A549 (cell line): ENCODE data around the gene PAFAH1B2. TPM values are rescaled to one million over a fixed set of nuclear protein-coding genes. Genes with fewer than 3 reads are reported as not detected.
A peak's percentile ranks its signal among the peaks of the same experiment; 100 is the strongest.

Experiments
- ATAC-seq, 2 experiments: fragments of 200-7000 bp in 1 of 2; fragments of >200 bp in 1 of 2; cut with Nextera tagmentation in 1 of 2; cut with Tn5 transposase in 1 of 2; 3 replicates each; pipeline versions ENCODE4 v1.8.0 to v1.9.1; 2018 to 2020; ENCODE audit warnings: mild to moderate bottlenecking in 1 of 2, moderate library complexity in 1 of 2
- CTCF ChIA-PET: fragments of 300-600 bp; sonication (Branson Sonifier 250); formaldehyde crosslinking; extraction: SDS; loops from one replicate; lab custom pipeline; 2021; ENCODE audit warnings: antibody characterized with exemption, inconsistent platforms; lab: Yijun Ruan, JAX
- POLR2A ChIA-PET: fragments of 350-600 bp; formaldehyde crosslinking; extraction: SDS; loops from one replicate; lab custom pipeline; 2021; ENCODE audit warnings: antibody characterized with exemption, inconsistent platforms; lab: Yijun Ruan, JAX
- DNase-seq, 2 experiments: peaks; one replicate each; pipeline versions ENCODE4 v3.0.0 to v3.0.0-alpha.2; 2011 to 2016; ENCODE audit warnings: low read depth in 1 of 2, low spot score in 1 of 2
- FAIRE-seq: peaks from 2 replicates; lab custom pipeline; 2011; peaks lifted over from hg19 to GRCh38; lab: Jason Lieb, UNC
- H3K27ac ChIP-seq, 2 experiments: fragments of >200 bp; sonication (Bioruptor Twin); formaldehyde crosslinking; 3 replicates each; pipeline ENCODE4 v1.5.1; 2016 to 2017
- H3K4me1 ChIP-seq: fragments of >200 bp; sonication (Bioruptor Twin); formaldehyde crosslinking; 3 replicates; pipeline ENCODE4 v1.6.1; 2016
- H3K4me2 ChIP-seq: fragments of >200 bp; sonication (Bioruptor Twin); formaldehyde crosslinking; 3 replicates; pipeline ENCODE4 v1.6.1; 2016
- H3K4me3 ChIP-seq: fragments of >200 bp; sonication (Bioruptor Twin); formaldehyde crosslinking; 3 replicates; pipeline ENCODE4 v1.5.1; 2016
- H3K9me3 ChIP-seq: fragments of >200 bp; sonication (Bioruptor Twin); formaldehyde crosslinking; 3 replicates; pipeline ENCODE4 v1.6.1; 2016
- BHLHE40 ChIP-seq: IDR thresholded peaks from 2 replicates; pipeline ENCODE4 v1.6.1; 2012; ENCODE audit warnings: low read depth, low read length, inconsistent platforms
- CHD2 ChIP-seq: fragments of 150-350 bp; IDR thresholded peaks from 2 replicates; pipeline ENCODE4 v1.6.1; 2014; ENCODE audit warnings: low read length; ENCODE audit not compliant: partially characterized antibody
- CHD4 ChIP-seq: fragments of 200-600 bp; sonication (generic); IDR thresholded peaks from 2 replicates; pipeline ENCODE4 v1.6.1; 2016; ENCODE audit warnings: antibody characterized with exemption, mild to moderate bottlenecking, borderline replicate concordance
- EHF ChIP-seq: fragments of 250-450 bp; sonication (Bioruptor Pico); IDR thresholded peaks from 2 replicates; pipeline ENCODE4 v1.5.0; 2020; ENCODE audit warnings: mild to moderate bottlenecking
- EHMT2 ChIP-seq: fragments of 200-600 bp; sonication (generic); IDR thresholded peaks from 2 replicates; pipeline ENCODE4 v1.6.1; 2016; ENCODE audit warnings: antibody characterized with exemption, low read depth, mild to moderate bottlenecking, moderate library complexity
- ESRRA ChIP-seq: fragments of 150-350 bp; IDR thresholded peaks from 2 replicates; pipeline ENCODE4 v1.6.1; 2014; ENCODE audit warnings: mild to moderate bottlenecking, low read length, borderline replicate concordance
- GATA3 ChIP-seq: IDR thresholded peaks from 2 replicates; pipeline ENCODE4 v1.6.1; 2012; ENCODE audit warnings: borderline replicate concordance
- HEYL ChIP-seq: fragments of 250-450 bp; sonication (Bioruptor Pico); IDR thresholded peaks from 2 replicates; pipeline ENCODE4 v1.8.0; 2021; ENCODE audit warnings: mild to moderate bottlenecking, moderate library complexity
- HOXA7 ChIP-seq: fragments of 250-450 bp; sonication (Bioruptor Pico); IDR thresholded peaks from 2 replicates; pipeline ENCODE4 v1.5.0; 2020; ENCODE audit warnings: mild to moderate bottlenecking, moderate library complexity
- JUN ChIP-seq, 2 experiments: fragments of >200 bp; sonication (Bioruptor Twin); formaldehyde crosslinking; IDR thresholded peaks; 2 replicates in 1 of 2; 3 replicates in 1 of 2; pipeline ENCODE4 v1.6.1; 2016 to 2017
- JUNB ChIP-seq: fragments of >200 bp; sonication (Bioruptor Twin); formaldehyde crosslinking; IDR thresholded peaks from 2 replicates; pipeline ENCODE4 v1.6.1; 2016
- KDM1A ChIP-seq: fragments of 200-600 bp; sonication (generic); IDR thresholded peaks from 2 replicates; pipeline ENCODE4 v1.6.1; 2016; ENCODE audit warnings: low read depth, mild to moderate bottlenecking
- MAFK ChIP-seq: fragments of 450-650 bp; IDR thresholded peaks from 2 replicates; pipeline ENCODE4 v1.6.1; 2014; ENCODE audit not compliant: partially characterized antibody
- MAZ ChIP-seq: fragments of 150-350 bp; IDR thresholded peaks from 2 replicates; pipeline ENCODE4 v1.6.1; 2014; ENCODE audit warnings: antibody characterized with exemption, low read depth, low read length, borderline replicate concordance
- MYC ChIP-seq: IDR thresholded peaks from 2 replicates; pipeline ENCODE4 v1.6.1; 2012; ENCODE audit warnings: mild to moderate bottlenecking, inconsistent platforms, low read length, improper control_type of control experiment, borderline replicate concordance
- NFE2L2 ChIP-seq: fragments of 150-350 bp; conservative IDR thresholded peaks from 2 replicates; pipeline ENCODE4 v1.6.1; 2014; ENCODE audit warnings: low read length
- NR3C1 ChIP-seq: fragments of >200 bp; sonication (Bioruptor Twin); formaldehyde crosslinking; IDR thresholded peaks from 3 replicates; pipeline ENCODE4 v1.6.1; 2017
- PHF8 ChIP-seq: fragments of 200-600 bp; sonication (generic); IDR thresholded peaks from 2 replicates; pipeline ENCODE4 v1.6.1; 2016; ENCODE audit warnings: low read depth, mild to moderate bottlenecking, antibody characterized with exemption, moderate library complexity, borderline replicate concordance
- POLR2AphosphoS2 ChIP-seq: conservative IDR thresholded peaks from 2 replicates; pipeline ENCODE4 v1.6.1; 2012; ENCODE audit warnings: low read length, improper control_type of control experiment, inconsistent platforms
- RAD21 ChIP-seq, 2 experiments: fragments of >200 bp in 1 of 2; sonication (Bioruptor Twin) in 1 of 2; formaldehyde crosslinking in 1 of 2; IDR thresholded peaks in 1 of 2; conservative IDR thresholded peaks in 1 of 2; 2 replicates in 1 of 2; 3 replicates in 1 of 2; pipeline ENCODE4 v1.6.1; 2012 to 2018; ENCODE audit warnings: inconsistent platforms in 1 of 2
- RFX5 ChIP-seq: fragments of 450-650 bp; IDR thresholded peaks from 2 replicates; pipeline ENCODE4 v1.7.1; 2014; ENCODE audit warnings: antibody characterized with exemption, mild to moderate bottlenecking, moderate library complexity
- SMC3 ChIP-seq: fragments of >200 bp; sonication (Bioruptor Twin); formaldehyde crosslinking; IDR thresholded peaks from 3 replicates; pipeline ENCODE4 v1.6.1; 2018; ENCODE audit warnings: inconsistent platforms
- SREBF2 ChIP-seq: fragments of 450-650 bp; IDR thresholded peaks from 2 replicates; pipeline ENCODE4 v1.6.1; 2014; ENCODE audit warnings: mild to moderate bottlenecking, moderate library complexity
- TFCP2L1 ChIP-seq: fragments of 250-450 bp; sonication (Bioruptor Pico); IDR thresholded peaks from 2 replicates; pipeline ENCODE4 v1.5.0; 2021; ENCODE audit warnings: mild to moderate bottlenecking
- TP53 ChIP-seq: fragments of 250-450 bp; sonication (Bioruptor Pico); IDR thresholded peaks from 2 replicates; pipeline ENCODE4 v1.5.0; 2021; ENCODE audit warnings: mild to moderate bottlenecking, moderate library complexity
- ZC3H11A ChIP-seq: fragments of 450-650 bp; IDR thresholded peaks from 2 replicates; pipeline ENCODE4 v1.6.1; 2014; ENCODE audit warnings: antibody characterized with exemption, mild to moderate bottlenecking
- ZNF302 ChIP-seq: fragments of 250-450 bp; sonication (Bioruptor Pico); IDR thresholded peaks from 2 replicates; pipeline ENCODE4 v1.9.0; 2021; ENCODE audit warnings: inconsistent platforms, mild to moderate bottlenecking, moderate library complexity
- ZSCAN20 ChIP-seq: fragments of 250-450 bp; sonication (Bioruptor Pico); IDR thresholded peaks from 2 replicates; pipeline ENCODE4 v1.8.0; 2022; ENCODE audit warnings: mild to moderate bottlenecking, moderate library complexity
- WGBS: methylation state at CpG from one replicate; pipeline ENCODE4 v1.1.6; 2017; ENCODE audit errors: missing lambda C conversion rate; 5-methylcytosine and 5-hydroxymethylcytosine counted together
- polyA minus RNA-seq: library from RNA; depleted of rRNA, polyadenylated mRNA; stranded (reverse); fragments of >200 nt; gene quantifications from 2 replicates; pipeline ENCODE4 v1.2.3, GENCODE V29; 2011; rRNA and poly(A)+ RNA removed
- polyA plus RNA-seq, 4 experiments: library from polyadenylated mRNA; depleted of rRNA in 3 of 4; stranded (reverse); fragments of >200 nt; fragmentation: RNase III in 1 of 4; extraction: RNeasy Plus Mini Kit Qiagen cat#74134 plus additional on column Dnase treatment in 1 of 4; gene quantifications; 2 replicates in 3 of 4; 3 replicates in 1 of 4; pipeline ENCODE4 v1.2.3, GENCODE V29; 2011 to 2017
- TF ChIP-seq, protein P1 (sequence below): IDR thresholded peaks from 2 replicates; pipeline ENCODE4 v1.6.1; 2012; ENCODE audit warnings: low read depth, borderline replicate concordance
- TF ChIP-seq, protein P2 (sequence below): fragments of 150-350 bp; IDR thresholded peaks from 2 replicates; pipeline ENCODE4 v1.6.1; 2014; ENCODE audit warnings: low read depth, mild to moderate bottlenecking, low read length
- TF ChIP-seq, protein P3 (sequence below): fragments of 250-450 bp; sonication (Bioruptor Pico); IDR thresholded peaks from 2 replicates; pipeline ENCODE4 v1.5.0; 2021; ENCODE audit warnings: mild to moderate bottlenecking, moderate library complexity, borderline replicate concordance
- TF ChIP-seq, protein P4 (sequence below): IDR thresholded peaks from 2 replicates; pipeline ENCODE4 v1.6.1; 2012
- TF ChIP-seq, protein P5 (sequence below): fragments of 450-650 bp; IDR thresholded peaks from 2 replicates; pipeline ENCODE4 v1.6.1; 2014; ENCODE audit warnings: antibody characterized with exemption

PAFAH1B2 gene, protein sequence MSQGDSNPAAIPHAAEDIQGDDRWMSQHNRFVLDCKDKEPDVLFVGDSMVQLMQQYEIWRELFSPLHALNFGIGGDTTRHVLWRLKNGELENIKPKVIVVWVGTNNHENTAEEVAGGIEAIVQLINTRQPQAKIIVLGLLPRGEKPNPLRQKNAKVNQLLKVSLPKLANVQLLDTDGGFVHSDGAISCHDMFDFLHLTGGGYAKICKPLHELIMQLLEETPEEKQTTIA
- 47.8 and 55.3 TPM in 2 replicates for polyA plus RNA-seq (2011; rRNA removed)
- polyA plus RNA-seq (2012; cell fraction: cytosol; rRNA removed) = 15.0 and 15.1 TPM in 2 replicates
- polyA plus RNA-seq (2012; cell fraction: nucleus; rRNA removed) = 9.5 and 10.2 TPM in 2 replicates
- 32.2 to 33.9 TPM (median 32.9 TPM) in 3 replicates for polyA plus RNA-seq (2017; fragmentation: RNase III; extraction: RNeasy Plus Mini Kit Qiagen cat#74134 plus additional on column Dnase treatment)
- polyA minus RNA-seq = 134 and 169 TPM in 2 replicates

DNA sequence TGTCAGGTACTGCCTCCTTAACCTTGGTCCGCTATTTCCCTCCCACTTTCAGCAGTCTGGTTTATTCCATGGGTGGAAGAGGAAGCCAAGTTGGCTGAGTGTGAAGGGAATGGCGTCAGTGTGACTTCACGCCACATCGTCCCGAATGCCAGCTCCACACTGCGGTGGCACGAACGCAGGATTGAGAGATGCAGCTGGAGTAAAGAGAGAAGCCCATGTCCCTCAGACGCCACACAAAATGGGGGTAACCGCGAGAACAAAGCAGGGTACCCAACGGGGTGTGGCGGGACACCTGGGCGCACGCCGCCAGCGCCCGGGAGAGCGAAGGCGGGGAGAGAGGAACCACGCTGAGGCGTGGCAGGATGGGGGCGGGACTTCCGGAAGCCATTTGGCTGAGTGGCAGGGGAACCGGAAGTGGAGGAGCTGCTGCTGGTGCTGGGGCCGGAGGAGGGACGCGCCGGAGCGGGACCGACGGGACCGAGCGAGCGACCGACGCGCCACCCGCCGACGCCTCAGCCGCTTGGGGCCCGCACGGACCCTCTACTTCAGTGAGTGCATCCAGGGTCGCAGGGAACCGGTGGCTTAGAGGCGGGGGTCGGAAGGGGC, at the start of gene PAFAH1B2:
Gene PAFAH1B2, plus strand, starts transcription at position 417 of the 606 bp plus-strand sequence. CDS start 8,161 bp downstream, outside the sequence.
- CTCF ChIA-PET = interaction anchor here (0.6 to 1.4 kb wide), 3 partner anchors 37 to 353 kb away, joined by 3 to 4 read pairs (median 3); partner anchors contain the start of gene APOA5
- FAIRE-seq (no peak), DNase-seq (peak; percentile 92 to 93), ATAC-seq (peak; percentile 97 to 98)
- WGBS = under 1% methylated on average over 24 of the region's 48 CpGs
- Histone ChIP-seq H3K4me2 (peak within 1 kb of the TSS; percentile 86), H3K4me3 (peak within 1 kb of the TSS; percentile 97), H3K27ac (peak within 1 kb of the TSS; percentile 88 to 100), H3K4me1 (peaks cover 23% of the 10 kb centered on the region; the same call in 2 of the 3 replicates), H3K9me3 (no peaks in the 10 kb centered on the region)
- POLR2A ChIA-PET = interaction anchor here (0.6 to 2.8 kb wide), 4 partner anchors 35 to 608 kb away, joined by 3 to 22 read pairs (median 4); partner anchors contain the start of genes SIDT2, SIK3 and ZPR1
- TF ChIP-seq TP53 (CRISPR knock-in tag) = no peak
- no peak for TF ChIP-seq CHD2
- TF ChIP-seq ZC3H11A = no peak
- TF ChIP-seq, protein P1, sequence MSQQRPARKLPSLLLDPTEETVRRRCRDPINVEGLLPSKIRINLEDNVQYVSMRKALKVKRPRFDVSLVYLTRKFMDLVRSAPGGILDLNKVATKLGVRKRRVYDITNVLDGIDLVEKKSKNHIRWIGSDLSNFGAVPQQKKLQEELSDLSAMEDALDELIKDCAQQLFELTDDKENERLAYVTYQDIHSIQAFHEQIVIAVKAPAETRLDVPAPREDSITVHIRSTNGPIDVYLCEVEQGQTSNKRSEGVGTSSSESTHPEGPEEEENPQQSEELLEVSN = peak; percentile 90
- TF ChIP-seq SMC3 = no peak
- TF ChIP-seq BHLHE40 = no peak
- TF ChIP-seq, protein P2, sequence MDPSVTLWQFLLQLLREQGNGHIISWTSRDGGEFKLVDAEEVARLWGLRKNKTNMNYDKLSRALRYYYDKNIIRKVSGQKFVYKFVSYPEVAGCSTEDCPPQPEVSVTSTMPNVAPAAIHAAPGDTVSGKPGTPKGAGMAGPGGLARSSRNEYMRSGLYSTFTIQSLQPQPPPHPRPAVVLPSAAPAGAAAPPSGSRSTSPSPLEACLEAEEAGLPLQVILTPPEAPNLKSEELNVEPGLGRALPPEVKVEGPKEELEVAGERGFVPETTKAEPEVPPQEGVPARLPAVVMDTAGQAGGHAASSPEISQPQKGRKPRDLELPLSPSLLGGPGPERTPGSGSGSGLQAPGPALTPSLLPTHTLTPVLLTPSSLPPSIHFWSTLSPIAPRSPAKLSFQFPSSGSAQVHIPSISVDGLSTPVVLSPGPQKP = no peak
- peak; percentile 67 to 90; a peak in 4 of 5 replicates for TF ChIP-seq JUN (IDR thresholded peaks at IDR 0.05)
- no peak for TF ChIP-seq RFX5
- TF ChIP-seq ESRRA = no peak
- no peak for TF ChIP-seq TFCP2L1
- no peak for TF ChIP-seq KDM1A
- TF ChIP-seq HEYL (CRISPR knock-in tag) = no peak
- TF ChIP-seq GATA3 = no peak
- TF ChIP-seq MAFK = no peak
- no peak for TF ChIP-seq EHMT2
- TF ChIP-seq ZNF302 (CRISPR knock-in tag) = no peak
- TF ChIP-seq, protein P3, sequence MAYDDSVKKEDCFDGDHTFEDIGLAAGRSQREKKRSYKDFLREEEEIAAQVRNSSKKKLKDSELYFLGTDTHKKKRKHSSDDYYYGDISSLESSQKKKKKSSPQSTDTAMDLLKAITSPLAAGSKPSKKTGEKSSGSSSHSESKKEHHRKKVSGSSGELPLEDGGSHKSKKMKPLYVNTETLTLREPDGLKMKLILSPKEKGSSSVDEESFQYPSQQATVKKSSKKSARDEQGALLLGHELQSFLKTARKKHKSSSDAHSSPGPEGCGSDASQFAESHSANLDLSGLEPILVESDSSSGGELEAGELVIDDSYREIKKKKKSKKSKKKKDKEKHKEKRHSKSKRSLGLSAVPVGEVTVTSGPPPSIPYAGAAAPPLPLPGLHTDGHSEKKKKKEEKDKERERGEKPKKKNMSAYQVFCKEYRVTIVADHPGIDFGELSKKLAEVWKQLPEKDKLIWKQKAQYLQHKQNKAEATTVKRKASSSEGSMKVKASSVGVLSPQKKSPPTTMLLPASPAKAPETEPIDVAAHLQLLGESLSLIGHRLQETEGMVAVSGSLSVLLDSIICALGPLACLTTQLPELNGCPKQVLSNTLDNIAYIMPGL (CRISPR knock-in tag) = no peak
- no peak for TF ChIP-seq CHD4
- TF ChIP-seq, protein P4, sequence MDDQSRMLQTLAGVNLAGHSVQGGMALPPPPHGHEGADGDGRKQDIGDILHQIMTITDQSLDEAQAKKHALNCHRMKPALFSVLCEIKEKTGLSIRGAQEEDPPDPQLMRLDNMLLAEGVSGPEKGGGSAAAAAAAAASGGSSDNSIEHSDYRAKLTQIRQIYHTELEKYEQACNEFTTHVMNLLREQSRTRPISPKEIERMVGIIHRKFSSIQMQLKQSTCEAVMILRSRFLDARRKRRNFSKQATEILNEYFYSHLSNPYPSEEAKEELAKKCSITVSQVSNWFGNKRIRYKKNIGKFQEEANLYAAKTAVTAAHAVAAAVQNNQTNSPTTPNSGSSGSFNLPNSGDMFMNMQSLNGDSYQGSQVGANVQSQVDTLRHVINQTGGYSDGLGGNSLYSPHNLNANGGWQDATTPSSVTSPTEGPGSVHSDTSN = peak; percentile 90
- no peak for TF ChIP-seq POLR2AphosphoS2
- TF ChIP-seq NR3C1 = no peak
- TF ChIP-seq JUNB = no peak
- no peak for TF ChIP-seq HOXA7 (CRISPR knock-in tag)
- no peak for TF ChIP-seq MAZ
- TF ChIP-seq ZSCAN20 (CRISPR knock-in tag) = no peak
- peak; percentile 58; the same call in 1 of the 2 replicates for TF ChIP-seq MYC
- no peak for TF ChIP-seq SREBF2
- TF ChIP-seq RAD21 (conservative IDR thresholded peaks at IDR 0.05 in 1 of 2, IDR thresholded peaks at IDR 0.05 in 1 of 2) = no peak
- TF ChIP-seq EHF = peak; percentile 47; the same call in 1 of the 2 replicates
- TF ChIP-seq PHF8 = peak; percentile 74; the same call in 1 of the 2 replicates
- TF ChIP-seq, protein P5, sequence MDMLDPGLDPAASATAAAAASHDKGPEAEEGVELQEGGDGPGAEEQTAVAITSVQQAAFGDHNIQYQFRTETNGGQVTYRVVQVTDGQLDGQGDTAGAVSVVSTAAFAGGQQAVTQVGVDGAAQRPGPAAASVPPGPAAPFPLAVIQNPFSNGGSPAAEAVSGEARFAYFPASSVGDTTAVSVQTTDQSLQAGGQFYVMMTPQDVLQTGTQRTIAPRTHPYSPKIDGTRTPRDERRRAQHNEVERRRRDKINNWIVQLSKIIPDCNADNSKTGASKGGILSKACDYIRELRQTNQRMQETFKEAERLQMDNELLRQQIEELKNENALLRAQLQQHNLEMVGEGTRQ = no peak
- no peak for TF ChIP-seq NFE2L2
